22Rv1 (cell line): ENCODE measurements around the gene APOBEC3C.
"Not testable (repeated sequence)": the region's sequence is repeated elsewhere in the genome, so short reads cannot be mapped to it uniquely, and the experiment has no call there.

Experiments
- H3K27ac ChIP-seq: fragments of 450-650 bp; 2 replicates; pipeline ENCODE4 v1.5.1; 2017
- ZFX ChIP-seq: fragments of 450-650 bp; IDR thresholded peaks from 2 replicates; pipeline ENCODE4 v1.6.1; 2017; ENCODE audit warnings: antibody characterized with exemption, borderline replicate concordance
- TF ChIP-seq, protein P1 (sequence below): fragments of 450-650 bp; IDR thresholded peaks from 2 replicates; pipeline ENCODE4 v1.5.1; 2017; ENCODE audit warnings: mild to moderate bottlenecking

Gene APOBEC3C

GRCh38 chr22:39055658-39056057 is 41.6 kb downstream of the APOBEC3C start:
- H3K27ac ChIP-seq = no peak overlapping the region
- no peak for TF ChIP-seq ZFX
- TF ChIP-seq, protein P1, sequence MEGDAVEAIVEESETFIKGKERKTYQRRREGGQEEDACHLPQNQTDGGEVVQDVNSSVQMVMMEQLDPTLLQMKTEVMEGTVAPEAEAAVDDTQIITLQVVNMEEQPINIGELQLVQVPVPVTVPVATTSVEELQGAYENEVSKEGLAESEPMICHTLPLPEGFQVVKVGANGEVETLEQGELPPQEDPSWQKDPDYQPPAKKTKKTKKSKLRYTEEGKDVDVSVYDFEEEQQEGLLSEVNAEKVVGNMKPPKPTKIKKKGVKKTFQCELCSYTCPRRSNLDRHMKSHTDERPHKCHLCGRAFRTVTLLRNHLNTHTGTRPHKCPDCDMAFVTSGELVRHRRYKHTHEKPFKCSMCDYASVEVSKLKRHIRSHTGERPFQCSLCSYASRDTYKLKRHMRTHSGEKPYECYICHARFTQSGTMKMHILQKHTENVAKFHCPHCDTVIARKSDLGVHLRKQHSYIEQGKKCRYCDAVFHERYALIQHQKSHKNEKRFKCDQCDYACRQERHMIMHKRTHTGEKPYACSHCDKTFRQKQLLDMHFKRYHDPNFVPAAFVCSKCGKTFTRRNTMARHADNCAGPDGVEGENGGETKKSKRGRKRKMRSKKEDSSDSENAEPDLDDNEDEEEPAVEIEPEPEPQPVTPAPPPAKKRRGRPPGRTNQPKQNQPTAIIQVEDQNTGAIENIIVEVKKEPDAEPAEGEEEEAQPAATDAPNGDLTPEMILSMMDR = no peak

- not testable (repeated sequence) for H3K27ac ChIP-seq
Measured at GRCh38 chr22:39061290-39061689, 47.2 kb downstream of the APOBEC3C start.

GRCh38 chr22:39061951-39062350 is 47.9 kb downstream of the APOBEC3C start:
- H3K27ac ChIP-seq = not testable (repeated sequence)

DNA sequence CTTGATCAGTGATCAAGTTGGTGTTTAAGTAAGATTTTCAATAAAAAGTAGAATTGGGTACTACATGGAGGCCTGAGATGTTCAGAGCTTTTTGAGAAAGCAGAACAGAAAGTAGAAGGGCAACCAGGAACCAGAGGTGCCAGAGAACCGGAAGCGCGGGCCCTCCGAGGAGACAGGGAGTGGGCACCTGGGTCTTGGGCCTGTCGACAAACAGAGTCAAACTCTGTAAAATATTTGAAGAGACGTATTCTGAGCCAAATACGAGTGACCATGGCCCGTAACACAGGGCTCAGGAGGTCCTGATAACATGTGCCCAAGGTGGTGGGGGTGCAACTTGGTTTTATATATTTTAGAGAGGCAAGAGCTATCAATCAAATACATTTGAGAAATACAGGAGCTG is 49.8 kb downstream of the APOBEC3C start:
- H3K27ac ChIP-seq = not testable (repeated sequence)

GRCh38 chr22:39066442-39067276 is 52.6 kb downstream of the APOBEC3C start:
- not testable (repeated sequence) for H3K27ac ChIP-seq

DNA sequence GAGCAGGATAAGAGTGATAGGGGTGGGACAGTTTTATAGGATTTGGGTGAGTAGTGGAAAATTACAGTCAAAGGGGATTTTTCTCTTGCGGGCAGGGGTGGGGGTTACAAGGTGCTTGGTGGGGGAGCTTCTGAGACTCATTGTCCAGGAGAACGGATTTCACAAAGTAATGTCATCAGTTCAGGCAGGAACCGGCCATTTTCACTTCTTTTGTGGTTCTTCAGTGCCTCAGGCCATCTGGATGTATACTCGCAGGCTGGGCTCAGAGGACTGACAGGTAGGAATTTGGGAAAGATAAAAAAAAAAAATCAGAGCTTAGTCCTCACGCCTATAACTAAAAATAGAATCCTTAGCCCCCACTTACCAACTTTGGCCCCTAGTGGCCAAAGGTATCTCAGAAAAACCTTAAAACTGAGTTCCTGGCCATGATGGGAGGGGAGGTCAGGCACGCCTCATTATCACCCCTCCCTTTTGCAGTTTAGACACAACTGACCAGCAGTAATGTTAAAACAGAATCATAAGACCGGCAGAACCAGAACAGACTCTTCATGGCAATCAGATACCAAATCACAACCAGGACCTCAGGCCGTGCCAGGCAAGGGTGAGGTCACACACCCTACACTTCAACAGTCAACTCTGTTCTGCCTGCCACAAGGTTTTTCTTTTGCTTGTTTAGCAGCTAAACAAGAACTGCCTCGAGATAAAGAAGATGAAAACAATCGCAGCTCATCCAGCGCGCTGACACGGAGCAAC is 54.2 kb downstream of the APOBEC3C start:
- H3K27ac ChIP-seq = no peak overlapping the region

More for the DNA sequence above, 54.2 kb downstream of the APOBEC3C start:
- no peak for TF ChIP-seq ZFX
- TF ChIP-seq, protein P1 = no peak
